BE2C (cell line): ENCODE results near the gene CEACAM1.
"Not testable (repeated sequence)": the region's sequence is repeated elsewhere in the genome, so short reads cannot be mapped to it uniquely, and the experiment has no call there.

Source experiments
- DNase-seq: peaks from one replicate; pipeline ENCODE4 v3.0.0-alpha.2; 2020
- H3K27me3 ChIP-seq: fragments of 250-450 bp; sonication (Bioruptor Pico); 2 replicates; pipeline ENCODE4 v1.5.1; 2020; ENCODE audit warnings: mild to moderate bottlenecking
- H3K36me3 ChIP-seq: fragments of 250-450 bp; sonication (Bioruptor Pico); 2 replicates; pipeline ENCODE4 v1.5.1; 2020; ENCODE audit warnings: mild to moderate bottlenecking
- H3K4me1 ChIP-seq: fragments of 250-450 bp; sonication (Bioruptor Pico); 2 replicates; pipeline ENCODE4 v1.5.1; 2020
- H3K4me3 ChIP-seq: 2 replicates; pipeline ENCODE4 v1.5.1; 2011; ENCODE audit warnings: low read depth, low read length
- H3K9me3 ChIP-seq: fragments of 250-450 bp; sonication (Bioruptor Pico); 2 replicates; pipeline ENCODE4 v1.5.1; 2020
- CTCF ChIP-seq: IDR thresholded peaks from 2 replicates; pipeline ENCODE4 v1.5.1; 2012; ENCODE audit warnings: mild to moderate bottlenecking, low read depth, low read length

The CEACAM1 gene

GRCh38 chr19:42468273-42468796, 59.9 kb downstream of the CEACAM1 start:
- no peak overlapping the region for H3K4me3 ChIP-seq
- H3K4me1 ChIP-seq: no peaks in the 10 kb centered on the region
- no peaks in the 10 kb centered on the region for H3K9me3 ChIP-seq
- no peak for TF ChIP-seq CTCF
- H3K36me3 ChIP-seq: no peaks in the 10 kb centered on the region
- peaks cover 28% of the 10 kb centered on the region for H3K27me3 ChIP-seq
- DNase-seq: no peak

- Histone ChIP-seq H3K27me3 (peaks cover 23% of the 10 kb centered on the region), H3K4me3 (no peak overlapping the region), H3K36me3 (no peaks in the 10 kb centered on the region), H3K4me1 (no peaks in the 10 kb centered on the region), H3K9me3 (no peaks in the 10 kb centered on the region)
- no peak for DNase-seq
- no peak for TF ChIP-seq CTCF
Observed at GRCh38 chr19:42467183-42467760, 61.0 kb downstream of the CEACAM1 start.

- Histone ChIP-seq H3K27me3 (peaks cover 17% of the 10 kb centered on the region), H3K4me3 (no peak overlapping the region), H3K9me3 (no peaks in the 10 kb centered on the region), H3K4me1 (no peaks in the 10 kb centered on the region), H3K36me3 (no peaks in the 10 kb centered on the region)
- no peak for TF ChIP-seq CTCF
- no peak for DNase-seq
Observed at GRCh38 chr19:42466521-42467182, 61.6 kb downstream of the CEACAM1 start.

GRCh38 chr19:42465827-42466280, 62.4 kb downstream of the CEACAM1 start:
- H3K36me3 ChIP-seq: no peaks in the 10 kb centered on the region
- TF ChIP-seq CTCF: no peak
- no peaks in the 10 kb centered on the region for H3K4me1 ChIP-seq
- no peak overlapping the region for H3K4me3 ChIP-seq
- peaks cover 9% of the 10 kb centered on the region for H3K27me3 ChIP-seq
- no peak for DNase-seq
- no peaks in the 10 kb centered on the region for H3K9me3 ChIP-seq

GRCh38 chr19:42461700-42462324, 66.5 kb downstream of the CEACAM1 start:
- Histone ChIP-seq H3K36me3 (no peaks in the 10 kb centered on the region), H3K4me1 (no peaks in the 10 kb centered on the region), H3K9me3 (no peaks in the 10 kb centered on the region), H3K27me3 (peaks cover 3% of the 10 kb centered on the region; the same call in 1 of the 2 replicates), H3K4me3 (no peak overlapping the region)
- DNase-seq: no peak
- no peak for TF ChIP-seq CTCF

DNA sequence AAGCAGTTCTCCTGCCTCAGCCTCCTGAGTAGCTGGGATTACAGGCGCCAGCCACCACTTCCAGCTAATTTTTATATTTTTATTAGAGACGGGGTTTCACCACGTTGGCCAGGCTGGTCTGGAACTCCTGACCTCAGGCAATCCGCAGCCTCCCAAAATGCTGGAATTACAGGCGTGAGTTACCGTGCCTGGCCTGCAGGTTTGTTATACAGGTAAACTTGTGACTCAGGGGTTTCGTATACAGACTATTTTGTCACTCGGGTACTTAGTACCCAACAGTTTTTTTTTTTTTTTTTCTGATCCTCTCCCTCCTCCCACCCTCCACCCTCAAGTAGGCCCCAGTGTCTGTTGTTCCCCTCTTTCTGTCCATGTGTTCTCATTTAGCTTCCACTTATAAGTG, 67.0 kb downstream of the CEACAM1 start:
- H3K36me3 ChIP-seq, H3K4me3 ChIP-seq, H3K9me3 ChIP-seq, DNase-seq, H3K27me3 ChIP-seq, H3K4me1 ChIP-seq: not testable (repeated sequence)
